ENCODE data around the gene AUTS2. TPM values are rescaled to one million over a fixed set of nuclear protein-coding genes. Genes with fewer than 3 reads are reported as not detected.

Gene AUTS2
- total RNA-seq, 1 donor from 2014 or later = 53.0 TPM

- Histone ChIP-seq H3K4me3 (no peak overlapping the region), H3K4me1 (peaks cover 10% of the 10 kb centered on the region), H3K27ac (no peak overlapping the region), H3K36me3 (no peaks in the 10 kb centered on the region), H3K27me3 (no peaks in the 10 kb centered on the region), H3K9me3 (no peaks in the 10 kb centered on the region)
- DNase-seq (ENCODE audit: extremely low spot score in 2 of 2) = no peak
- TF ChIP-seq POLR2AphosphoS5 (IDR thresholded peaks at IDR 0.05; ENCODE audit: insufficient read depth in 1 of 2, low read depth in 1 of 2) = no peak
- no peak for TF ChIP-seq POLR2A (IDR thresholded peaks at IDR 0.05)
- no peak for TF ChIP-seq CTCF (IDR thresholded peaks at IDR 0.05)
- intact Hi-C loops (cut with DNase I) = no loop called here
These were observed 1019.8 kb downstream of the AUTS2 start for GRCh38 chr7:70618020-70618551.

DNA sequence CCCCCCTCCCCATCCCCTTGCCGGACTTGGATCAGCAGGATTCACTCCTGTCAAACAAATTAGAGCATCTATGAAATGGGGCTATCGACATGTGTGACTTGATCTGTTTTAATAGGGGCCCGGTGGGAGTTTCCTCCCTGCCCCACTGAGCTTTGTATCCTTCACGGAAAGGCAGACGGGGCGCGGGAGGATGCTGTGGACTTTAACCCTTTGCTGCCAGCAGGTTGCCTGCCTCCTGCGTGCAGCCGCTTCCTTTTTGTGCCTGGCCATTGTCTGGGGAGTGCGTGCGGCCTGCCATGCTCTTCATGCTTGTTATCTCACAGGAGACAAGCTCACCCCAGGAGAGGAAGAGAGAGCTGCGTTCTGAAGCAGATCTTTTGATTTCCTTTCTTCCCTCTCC is 1020.9 kb downstream of the AUTS2 start:
- no peak for DNase-seq (ENCODE audit: extremely low spot score in 2 of 2)
- Histone ChIP-seq H3K27ac (no peak overlapping the region), H3K36me3 (no peaks in the 10 kb centered on the region), H3K9me3 (no peaks in the 10 kb centered on the region), H3K27me3 (no peaks in the 10 kb centered on the region), H3K4me3 (no peak overlapping the region), H3K4me1 (peaks cover 9% of the 10 kb centered on the region)
- TF ChIP-seq CTCF (IDR thresholded peaks at IDR 0.05) = no peak
- TF ChIP-seq POLR2A (IDR thresholded peaks at IDR 0.05) = no peak
- TF ChIP-seq POLR2AphosphoS5 (IDR thresholded peaks at IDR 0.05; ENCODE audit: insufficient read depth in 1 of 2, low read depth in 1 of 2) = no peak
- intact Hi-C loops (cut with DNase I) = no loop called here

DNA sequence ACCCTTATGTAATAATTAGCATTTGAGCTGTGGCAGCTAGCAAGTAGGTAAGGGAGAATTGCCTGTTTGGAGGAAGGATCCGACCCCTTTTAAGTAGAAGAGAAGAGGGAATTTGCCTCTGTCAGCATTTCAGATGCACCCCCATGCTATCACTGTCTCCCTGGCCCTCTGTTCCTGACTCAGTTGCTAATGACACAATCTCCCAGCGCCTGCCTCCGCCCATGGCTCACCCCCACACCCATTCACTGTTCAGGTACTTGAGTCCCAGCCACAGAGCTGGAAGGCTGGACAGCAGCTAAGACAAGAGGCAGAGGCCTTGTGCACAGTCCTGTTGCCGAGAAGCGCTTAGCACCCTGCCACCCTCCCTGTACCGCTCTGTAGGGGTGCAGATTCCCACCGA is 1021.4 kb downstream of the AUTS2 start:
- Histone ChIP-seq H3K4me3 (no peak overlapping the region), H3K4me1 (peaks cover 4% of the 10 kb centered on the region), H3K27me3 (no peaks in the 10 kb centered on the region), H3K36me3 (no peaks in the 10 kb centered on the region), H3K9me3 (no peaks in the 10 kb centered on the region), H3K27ac (no peak overlapping the region)
- intact Hi-C loops (cut with DNase I) = no loop called here
- no peak for DNase-seq (ENCODE audit: extremely low spot score in 2 of 2)
- no peak for TF ChIP-seq POLR2AphosphoS5 (IDR thresholded peaks at IDR 0.05; ENCODE audit: insufficient read depth in 1 of 2, low read depth in 1 of 2)
- no peak for TF ChIP-seq CTCF (IDR thresholded peaks at IDR 0.05)
- TF ChIP-seq POLR2A (IDR thresholded peaks at IDR 0.05) = no peak

DNA sequence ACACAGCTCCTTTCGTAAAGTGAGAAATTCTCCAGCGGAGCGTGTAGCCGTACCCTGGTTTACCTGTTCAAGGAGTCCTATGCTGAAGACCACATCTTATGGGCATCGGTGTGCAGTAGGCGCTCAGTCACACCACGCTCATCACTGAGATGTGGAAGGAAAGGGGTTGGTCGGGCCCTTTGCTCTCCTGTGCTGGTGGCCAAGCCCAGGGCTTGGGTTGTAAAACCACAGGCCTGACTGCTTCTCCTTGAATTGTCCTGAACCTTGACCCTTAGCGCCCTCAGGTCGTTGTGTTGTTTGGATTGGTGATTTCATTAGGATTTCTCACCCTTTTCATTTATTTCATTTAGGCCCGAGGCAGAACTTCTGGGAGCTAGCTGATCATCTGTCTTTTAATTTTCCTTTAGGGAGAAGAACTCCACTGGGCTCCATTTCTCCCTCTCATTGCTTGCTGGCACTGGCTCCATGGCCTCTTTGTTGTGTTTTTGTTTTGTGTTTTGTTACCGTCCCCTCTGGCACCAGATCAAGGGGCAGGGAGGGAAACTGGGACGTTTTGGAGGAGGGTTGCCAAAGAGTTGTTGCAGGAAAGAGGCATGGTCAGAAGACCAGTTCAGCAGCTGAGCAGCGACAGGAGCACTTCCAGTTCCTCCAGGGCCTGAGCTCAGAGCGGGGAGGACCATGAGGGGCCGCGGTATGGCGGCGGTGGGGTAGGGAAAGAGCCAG is 1022.2 kb downstream of the AUTS2 start:
- Histone ChIP-seq H3K9me3 (no peaks in the 10 kb centered on the region), H3K27me3 (no peaks in the 10 kb centered on the region), H3K4me3 (no peak overlapping the region), H3K36me3 (no peaks in the 10 kb centered on the region), H3K4me1 (no peaks in the 10 kb centered on the region), H3K27ac (no peak overlapping the region)
- no peak for TF ChIP-seq POLR2AphosphoS5 (IDR thresholded peaks at IDR 0.05; ENCODE audit: insufficient read depth in 1 of 2, low read depth in 1 of 2)
- TF ChIP-seq CTCF (IDR thresholded peaks at IDR 0.05) = no peak
- TF ChIP-seq POLR2A (IDR thresholded peaks at IDR 0.05) = no peak
- intact Hi-C loops (cut with DNase I) = no loop called here
- no peak for DNase-seq (ENCODE audit: extremely low spot score in 2 of 2)

DNA sequence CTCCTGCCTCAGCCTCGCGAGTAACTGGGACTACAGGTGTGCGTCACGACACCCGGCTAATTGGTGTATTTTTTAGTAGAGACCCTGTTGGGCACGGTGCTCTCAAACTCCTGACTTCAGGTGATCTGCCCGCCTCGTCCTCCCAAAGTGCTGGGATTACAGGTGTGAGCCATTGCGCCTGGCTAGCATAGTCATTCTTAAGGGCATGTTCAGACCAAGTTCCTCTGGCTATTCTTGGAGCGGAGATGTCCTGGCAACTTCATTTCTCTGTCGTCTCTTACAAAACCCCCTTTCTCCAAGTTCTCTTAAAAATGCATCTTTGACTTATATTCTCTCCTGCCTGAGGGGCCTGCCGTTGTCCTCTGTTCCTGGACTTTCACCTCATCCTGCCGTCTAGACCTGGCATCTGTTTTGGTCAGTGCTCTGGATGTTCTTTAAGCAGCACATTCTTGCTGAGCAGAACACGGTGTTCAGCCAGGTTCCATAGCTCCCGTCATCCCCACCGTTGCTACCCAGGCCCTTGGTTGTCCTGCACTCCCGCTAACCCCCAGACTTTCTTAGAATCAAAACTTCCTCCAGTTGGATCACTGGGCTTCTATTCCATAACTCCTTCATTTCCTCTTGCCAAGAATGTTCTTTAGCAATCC is 1023.8 kb downstream of the AUTS2 start:
- H3K4me3 ChIP-seq = no peak overlapping the region
- no peak for TF ChIP-seq POLR2A (IDR thresholded peaks at IDR 0.05)
- TF ChIP-seq POLR2AphosphoS5 (IDR thresholded peaks at IDR 0.05; ENCODE audit: insufficient read depth in 1 of 2, low read depth in 1 of 2) = no peak
- TF ChIP-seq CTCF (IDR thresholded peaks at IDR 0.05) = no peak
- no peaks in the 10 kb centered on the region for H3K36me3 ChIP-seq
- no peaks in the 10 kb centered on the region for H3K27me3 ChIP-seq
- intact Hi-C loops (cut with DNase I) = no loop called here
- DNase-seq (ENCODE audit: extremely low spot score in 2 of 2) = no peak
- H3K4me1 ChIP-seq = no peaks in the 10 kb centered on the region
- no peak overlapping the region for H3K27ac ChIP-seq
- no peaks in the 10 kb centered on the region for H3K9me3 ChIP-seq

Data from vagina (tissue), 2 donors.